ENCODE data around the gene GXYLT2. TPM values are rescaled to one million over a fixed set of nuclear protein-coding genes. Genes with fewer than 3 reads are reported as not detected.

GXYLT2 gene
- total and polyA plus RNA-seq, 2 of the 13 experiments (the other 11 are each of a cell fraction or from before 2014, with no cell fraction given), result 4.3 to 6.9 TPM

DNA sequence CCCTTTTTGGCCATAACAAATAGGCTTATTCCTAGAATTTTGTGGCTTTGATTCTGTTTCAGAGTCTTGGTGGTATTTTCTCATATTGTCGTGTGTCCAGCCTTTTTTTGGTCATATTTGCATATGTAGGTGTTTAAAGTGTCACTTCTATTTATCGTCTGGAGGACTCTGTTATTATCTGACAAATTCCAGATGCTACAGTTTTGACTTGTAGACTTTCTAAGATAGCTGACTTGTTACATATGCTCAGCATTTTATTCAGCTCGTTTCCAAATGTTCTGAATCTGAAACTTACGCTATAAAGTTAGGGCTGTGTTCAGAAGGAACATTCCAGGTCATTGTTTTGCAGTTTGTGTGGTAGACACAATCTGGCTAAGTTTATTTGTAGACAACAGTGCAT is 110.6 kb downstream of the GXYLT2 start:
- DNase-seq (ENCODE audit: low spot score) (no peak), FAIRE-seq (no peak), ATAC-seq (no peak)
- 14% methylated on average over 4 of the region's 4 CpGs for WGBS (ENCODE audit: low lambda C conversion rate)
- Histone ChIP-seq H2AFZ (ENCODE audit: low read length) (no peak overlapping the region), H3K79me2 (ENCODE audit: insufficient read depth, low read length) (peaks cover 63% of the 10 kb centered on the region), H3K27me3 (ENCODE audit: control insufficient read depth in 1 of 2, insufficient read depth in 2 of 2, low read length in 2 of 2) (no peaks in the 10 kb centered on the region; a peak in 1 of 5 replicates), H3K4me2 (ENCODE audit: low read depth, low read length) (peak overlapping the region; percentile 88), H3K9me3 (ENCODE audit: low read length) (no peaks in the 10 kb centered on the region), H3K4me1 (ENCODE audit: insufficient read depth, low read length) (peaks cover 62% of the 10 kb centered on the region), H3K27ac (ENCODE audit: extremely low read length, insufficient read depth, low read length) (peak overlapping the region; percentile 89), H3K4me3 (replicated peaks in 1 of 3; ENCODE audit: insufficient read depth in 1 of 3, low read depth in 2 of 3, low read length in 3 of 3) (peak overlapping the region; percentile 80 to 99 (median 94); a peak in 5 of 6 replicates), H3K36me3 (replicated peaks in 1 of 2; ENCODE audit: control insufficient read depth in 1 of 2, insufficient read depth in 2 of 2, low read length in 2 of 2) (peaks cover 3 to 17% of the 10 kb centered on the region in 2 experiments; a peak in 4 of 5 replicates), H4K20me1 (ENCODE audit: insufficient read depth, low read length) (peaks cover 62% of the 10 kb centered on the region), H3K9ac (ENCODE audit: insufficient read depth, low read depth, low read length) (peak overlapping the region; percentile 93)
- BruUV-seq (replicated peaks), result no TSS peak
- ChIA-PET CTCF (ENCODE audit: low intra/inter-chr PET ratio, low total read pairs) (interaction anchor here (3.9 kb wide), 1 partner anchor 59 kb away, joined by 31 read pairs; no protein-coding TSS in a partner anchor), POLR2A (interaction anchor here (1.0 kb wide), 1 partner anchor 22 kb away, joined by 3 read pairs; no protein-coding TSS in a partner anchor)
- intact Hi-C loops (cut with micrococcal nuclease; ENCODE audit: unreplicated experiment) (loop anchor here (5.0 kb wide), 2 partner anchors 46 to 111 kb away; partner anchors contain the start of gene GXYLT2), in situ Hi-C loops (cut with HindIII; ENCODE audit: extremely low pct_ligation_motif_present, low pct_unique_long_range_greater_than_20kb) (no loop called here)
- no peak for TF ChIP-seq GABPB1 (CRISPR knock-in tag; IDR thresholded peaks at IDR 0.05)
- TF ChIP-seq ZNF674 (CRISPR knock-in tag; IDR thresholded peaks at IDR 0.05; ENCODE audit: low read depth), result no peak
- TF ChIP-seq, protein P1, sequence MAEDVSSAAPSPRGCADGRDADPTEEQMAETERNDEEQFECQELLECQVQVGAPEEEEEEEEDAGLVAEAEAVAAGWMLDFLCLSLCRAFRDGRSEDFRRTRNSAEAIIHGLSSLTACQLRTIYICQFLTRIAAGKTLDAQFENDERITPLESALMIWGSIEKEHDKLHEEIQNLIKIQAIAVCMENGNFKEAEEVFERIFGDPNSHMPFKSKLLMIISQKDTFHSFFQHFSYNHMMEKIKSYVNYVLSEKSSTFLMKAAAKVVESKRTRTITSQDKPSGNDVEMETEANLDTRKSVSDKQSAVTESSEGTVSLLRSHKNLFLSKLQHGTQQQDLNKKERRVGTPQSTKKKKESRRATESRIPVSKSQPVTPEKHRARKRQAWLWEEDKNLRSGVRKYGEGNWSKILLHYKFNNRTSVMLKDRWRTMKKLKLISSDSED (CRISPR knock-in tag; IDR thresholded peaks at IDR 0.05), result no peak
- 0 out of 2 replicates have a peak, but pooled peaks have one; percentile 2 for TF ChIP-seq RBFOX2 (IDR thresholded peaks at IDR 0.05; ENCODE audit: low read depth, low read length)
- no peak for TF ChIP-seq GTF3A (CRISPR knock-in tag; conservative IDR thresholded peaks at IDR 0.05)
- TF ChIP-seq HNRNPH1 (optimal IDR thresholded peaks at IDR 0.05; ENCODE audit: low read depth, low read length), result no peak
- no peak for TF ChIP-seq HNRNPLL (IDR thresholded peaks at IDR 0.05; ENCODE audit: low read depth, low read length, poor library complexity, severe bottlenecking)
- no peak for TF ChIP-seq HMG20A (CRISPR knock-in tag; IDR thresholded peaks at IDR 0.05; ENCODE audit: borderline replicate concordance)
- TF ChIP-seq, protein P2, sequence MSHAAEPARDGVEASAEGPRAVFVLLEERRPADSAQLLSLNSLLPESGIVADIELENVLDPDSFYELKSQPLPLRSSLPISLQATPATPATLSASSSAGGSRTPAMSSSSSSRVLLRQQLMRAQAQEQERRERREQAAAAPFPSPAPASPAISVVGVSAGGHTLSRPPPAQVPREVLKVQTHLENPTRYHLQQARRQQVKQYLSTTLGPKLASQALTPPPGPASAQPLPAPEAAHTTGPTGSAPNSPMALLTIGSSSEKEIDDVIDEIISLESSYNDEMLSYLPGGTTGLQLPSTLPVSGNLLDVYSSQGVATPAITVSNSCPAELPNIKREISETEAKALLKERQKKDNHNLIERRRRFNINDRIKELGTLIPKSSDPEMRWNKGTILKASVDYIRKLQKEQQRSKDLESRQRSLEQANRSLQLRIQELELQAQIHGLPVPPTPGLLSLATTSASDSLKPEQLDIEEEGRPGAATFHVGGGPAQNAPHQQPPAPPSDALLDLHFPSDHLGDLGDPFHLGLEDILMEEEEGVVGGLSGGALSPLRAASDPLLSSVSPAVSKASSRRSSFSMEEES (CRISPR knock-in tag; IDR thresholded peaks at IDR 0.05), result no peak
- 0 out of 2 replicates have a peak, but pooled peaks have one; percentile 10 for TF ChIP-seq SAP130 (CRISPR knock-in tag; IDR thresholded peaks at IDR 0.05; ENCODE audit: low read depth)
- TF ChIP-seq ZFP36L2 (CRISPR knock-in tag; IDR thresholded peaks at IDR 0.05), result no peak
- TF ChIP-seq, protein P3, sequence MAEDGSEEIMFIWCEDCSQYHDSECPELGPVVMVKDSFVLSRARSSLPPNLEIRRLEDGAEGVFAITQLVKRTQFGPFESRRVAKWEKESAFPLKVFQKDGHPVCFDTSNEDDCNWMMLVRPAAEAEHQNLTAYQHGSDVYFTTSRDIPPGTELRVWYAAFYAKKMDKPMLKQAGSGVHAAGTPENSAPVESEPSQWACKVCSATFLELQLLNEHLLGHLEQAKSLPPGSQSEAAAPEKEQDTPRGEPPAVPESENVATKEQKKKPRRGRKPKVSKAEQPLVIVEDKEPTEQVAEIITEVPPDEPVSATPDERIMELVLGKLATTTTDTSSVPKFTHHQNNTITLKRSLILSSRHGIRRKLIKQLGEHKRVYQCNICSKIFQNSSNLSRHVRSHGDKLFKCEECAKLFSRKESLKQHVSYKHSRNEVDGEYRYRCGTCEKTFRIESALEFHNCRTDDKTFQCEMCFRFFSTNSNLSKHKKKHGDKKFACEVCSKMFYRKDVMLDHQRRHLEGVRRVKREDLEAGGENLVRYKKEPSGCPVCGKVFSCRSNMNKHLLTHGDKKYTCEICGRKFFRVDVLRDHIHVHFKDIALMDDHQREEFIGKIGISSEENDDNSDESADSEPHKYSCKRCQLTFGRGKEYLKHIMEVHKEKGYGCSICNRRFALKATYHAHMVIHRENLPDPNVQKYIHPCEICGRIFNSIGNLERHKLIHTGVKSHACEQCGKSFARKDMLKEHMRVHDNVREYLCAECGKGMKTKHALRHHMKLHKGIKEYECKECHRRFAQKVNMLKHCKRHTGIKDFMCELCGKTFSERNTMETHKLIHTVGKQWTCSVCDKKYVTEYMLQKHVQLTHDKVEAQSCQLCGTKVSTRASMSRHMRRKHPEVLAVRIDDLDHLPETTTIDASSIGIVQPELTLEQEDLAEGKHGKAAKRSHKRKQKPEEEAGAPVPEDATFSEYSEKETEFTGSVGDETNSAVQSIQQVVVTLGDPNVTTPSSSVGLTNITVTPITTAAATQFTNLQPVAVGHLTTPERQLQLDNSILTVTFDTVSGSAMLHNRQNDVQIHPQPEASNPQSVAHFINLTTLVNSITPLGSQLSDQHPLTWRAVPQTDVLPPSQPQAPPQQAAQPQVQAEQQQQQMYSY (CRISPR knock-in tag; IDR thresholded peaks at IDR 0.05), result no peak
- no peak for TF ChIP-seq CEBPB (IDR thresholded peaks at IDR 0.05; ENCODE audit: borderline replicate concordance, low read depth, low read length)
- no peak for TF ChIP-seq ZNF678 (CRISPR knock-in tag; IDR thresholded peaks at IDR 0.05)
- TF ChIP-seq ZNF7 (CRISPR knock-in tag; IDR thresholded peaks at IDR 0.05), result no peak
- TF ChIP-seq, protein P4, sequence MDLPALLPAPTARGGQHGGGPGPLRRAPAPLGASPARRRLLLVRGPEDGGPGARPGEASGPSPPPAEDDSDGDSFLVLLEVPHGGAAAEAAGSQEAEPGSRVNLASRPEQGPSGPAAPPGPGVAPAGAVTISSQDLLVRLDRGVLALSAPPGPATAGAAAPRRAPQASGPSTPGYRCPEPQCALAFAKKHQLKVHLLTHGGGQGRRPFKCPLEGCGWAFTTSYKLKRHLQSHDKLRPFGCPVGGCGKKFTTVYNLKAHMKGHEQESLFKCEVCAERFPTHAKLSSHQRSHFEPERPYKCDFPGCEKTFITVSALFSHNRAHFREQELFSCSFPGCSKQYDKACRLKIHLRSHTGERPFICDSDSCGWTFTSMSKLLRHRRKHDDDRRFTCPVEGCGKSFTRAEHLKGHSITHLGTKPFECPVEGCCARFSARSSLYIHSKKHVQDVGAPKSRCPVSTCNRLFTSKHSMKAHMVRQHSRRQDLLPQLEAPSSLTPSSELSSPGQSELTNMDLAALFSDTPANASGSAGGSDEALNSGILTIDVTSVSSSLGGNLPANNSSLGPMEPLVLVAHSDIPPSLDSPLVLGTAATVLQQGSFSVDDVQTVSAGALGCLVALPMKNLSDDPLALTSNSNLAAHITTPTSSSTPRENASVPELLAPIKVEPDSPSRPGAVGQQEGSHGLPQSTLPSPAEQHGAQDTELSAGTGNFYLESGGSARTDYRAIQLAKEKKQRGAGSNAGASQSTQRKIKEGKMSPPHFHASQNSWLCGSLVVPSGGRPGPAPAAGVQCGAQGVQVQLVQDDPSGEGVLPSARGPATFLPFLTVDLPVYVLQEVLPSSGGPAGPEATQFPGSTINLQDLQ (CRISPR knock-in tag; IDR thresholded peaks at IDR 0.05), result no peak
- TF ChIP-seq JUN (CRISPR knock-in tag; IDR thresholded peaks at IDR 0.05), result no peak

All from HepG2 (cell line).